Medulla oblongata (tissue), 1 donor: ENCODE results near the gene STRIP1.

Experiments used
- DNase-seq: peaks from one replicate; pipeline ENCODE4 v3.0.0-alpha.2; 2015; ENCODE audit errors: extremely low spot score

Gene STRIP1

DNA sequence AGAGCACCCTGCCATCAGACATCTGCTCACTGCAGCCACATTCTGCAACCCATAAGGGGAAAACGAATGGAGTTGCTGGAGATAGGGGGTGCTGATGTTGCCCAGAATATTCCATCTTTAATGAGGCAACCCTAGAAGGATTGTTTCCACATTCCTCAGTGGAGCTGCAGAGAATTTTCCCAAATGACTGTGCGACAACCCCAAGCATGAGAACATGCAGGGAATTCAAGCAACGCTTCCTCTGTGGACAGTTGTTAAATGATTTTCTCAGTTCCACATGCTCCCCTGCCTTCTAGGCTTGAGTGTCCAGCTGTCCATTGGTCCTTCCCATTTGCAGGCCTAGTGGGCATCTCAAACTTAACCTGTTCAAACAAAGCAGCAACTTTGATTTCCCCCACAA is 57.4 kb downstream of the STRIP1 start:
- DNase-seq = no peak

DNA sequence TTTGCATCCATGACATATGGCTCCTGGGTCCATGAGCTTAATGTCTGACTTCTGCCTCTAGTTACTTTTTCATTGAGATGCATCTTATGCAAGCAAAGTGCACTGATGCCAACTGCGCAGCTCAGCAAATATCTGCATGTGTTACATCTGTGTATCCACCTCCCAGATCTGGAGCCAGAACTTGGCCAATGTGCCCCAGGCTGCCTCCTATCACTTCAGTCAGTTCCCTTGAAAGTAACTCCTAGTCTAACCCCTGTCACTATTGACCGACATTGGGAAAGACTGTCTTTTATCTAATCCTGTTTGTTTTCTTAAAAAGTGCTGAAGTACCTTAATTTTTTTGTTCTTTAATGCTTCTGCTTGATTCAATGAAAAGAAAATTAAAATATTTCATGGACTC is 58.6 kb downstream of the STRIP1 start:
- DNase-seq = no peak

DNA sequence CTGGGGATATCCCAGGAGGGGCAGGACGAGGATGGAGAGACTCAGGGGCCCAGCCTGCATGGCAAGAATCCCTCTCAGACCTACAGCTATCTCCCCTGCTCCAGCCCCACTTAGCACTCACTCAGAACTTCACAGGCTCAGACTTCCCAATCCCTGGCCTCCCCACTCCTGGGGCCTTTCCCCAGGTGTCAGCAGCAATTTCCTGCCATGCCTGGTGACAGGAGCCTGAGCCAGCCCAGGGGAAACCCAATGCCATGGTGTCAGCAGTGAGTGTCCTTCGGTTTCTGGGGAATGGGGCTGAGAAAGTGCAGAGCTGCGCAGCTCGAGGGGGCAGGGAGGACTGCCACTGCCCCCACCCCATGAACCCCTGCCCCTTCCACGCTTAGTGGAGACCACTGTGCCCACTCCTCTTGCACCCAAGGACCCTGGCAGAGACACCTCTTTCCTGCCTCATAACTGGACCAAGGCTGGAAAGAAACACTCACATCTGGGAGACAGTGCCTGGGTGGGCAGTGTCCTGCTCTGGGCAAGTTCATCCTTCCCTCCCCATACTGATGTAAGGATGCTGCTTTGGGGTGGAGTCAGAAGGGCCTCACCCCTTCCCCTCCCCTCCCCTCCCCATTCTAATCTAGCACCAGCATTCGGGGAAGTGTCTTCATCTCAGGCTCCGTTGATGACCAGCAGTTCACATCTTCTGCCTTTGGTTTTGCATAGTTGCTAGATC is 60.7 kb downstream of the STRIP1 start:
- DNase-seq = no peak

DNA sequence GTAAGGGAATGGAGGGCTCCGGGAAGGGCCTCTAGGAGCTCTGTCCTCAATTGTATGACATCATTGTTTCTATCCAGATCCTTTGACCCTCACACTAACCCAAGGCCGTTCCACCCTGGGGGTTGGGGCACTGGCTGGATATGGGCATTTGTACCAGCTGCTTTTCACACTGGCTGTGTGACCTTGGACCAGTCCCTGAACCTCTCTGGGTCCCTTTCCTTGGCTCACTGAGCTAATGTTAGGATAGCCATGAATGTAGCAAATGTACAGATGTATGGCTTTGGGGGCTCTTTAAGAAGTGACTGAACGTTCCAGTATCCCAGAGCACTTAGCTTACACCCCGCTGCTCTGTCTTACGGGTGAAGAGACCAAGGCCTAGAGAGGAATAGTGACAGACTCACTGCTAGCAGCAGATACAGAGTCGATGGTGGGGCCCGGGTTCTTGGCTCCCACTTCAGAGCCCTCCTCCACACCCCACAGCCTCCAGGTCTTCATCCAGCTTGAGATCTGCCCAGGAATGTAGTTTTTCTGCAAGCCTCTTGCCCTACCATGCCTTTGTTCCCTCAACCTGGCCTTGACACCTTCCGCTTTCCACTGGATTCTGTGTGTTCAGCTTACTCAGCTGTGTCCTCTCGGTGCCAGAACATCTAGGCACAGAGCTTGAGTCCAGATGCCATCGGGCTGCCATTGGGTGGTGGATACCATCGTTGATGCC is 63.2 kb downstream of the STRIP1 start:
- no peak for DNase-seq

DNA sequence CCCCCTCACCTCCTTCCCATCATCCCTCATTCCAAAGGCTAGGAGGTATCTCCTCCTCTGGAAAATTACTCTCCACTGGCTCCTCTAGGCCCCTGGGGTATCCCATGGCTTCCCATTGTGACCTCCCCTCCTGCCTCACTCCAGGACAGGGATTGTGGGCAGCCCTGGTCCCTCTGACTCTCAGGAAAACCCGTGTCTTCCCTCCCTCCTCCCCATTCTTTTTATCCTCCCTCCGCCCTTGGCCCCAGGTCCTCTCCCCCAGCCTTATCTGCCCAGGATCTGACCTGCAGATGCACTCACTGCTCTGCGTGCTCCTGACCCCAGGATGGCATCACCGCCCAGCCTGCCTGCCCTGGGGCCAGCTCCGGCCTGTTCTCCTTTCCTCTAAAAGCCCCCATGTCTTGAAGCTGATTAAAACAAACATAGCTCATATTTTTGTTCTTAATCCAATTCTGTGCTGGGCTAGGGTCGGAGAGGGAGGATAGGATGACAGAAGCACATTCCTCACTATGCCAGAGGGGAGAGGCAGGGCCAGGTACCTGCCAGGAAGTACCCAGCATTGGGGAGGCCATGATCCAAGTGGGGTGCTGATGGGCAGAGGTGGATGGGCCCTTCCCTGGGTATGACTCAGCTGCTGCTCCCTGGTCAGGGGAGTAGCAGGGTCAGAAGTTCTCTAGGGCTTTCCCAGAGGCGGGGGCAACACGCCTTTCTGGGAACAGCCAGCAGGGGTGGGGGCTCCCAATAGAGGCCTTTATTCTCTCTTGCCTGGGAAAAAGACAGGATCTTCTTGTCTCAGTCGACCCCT is 64.0 kb downstream of the STRIP1 start:
- DNase-seq = no peak

DNA sequence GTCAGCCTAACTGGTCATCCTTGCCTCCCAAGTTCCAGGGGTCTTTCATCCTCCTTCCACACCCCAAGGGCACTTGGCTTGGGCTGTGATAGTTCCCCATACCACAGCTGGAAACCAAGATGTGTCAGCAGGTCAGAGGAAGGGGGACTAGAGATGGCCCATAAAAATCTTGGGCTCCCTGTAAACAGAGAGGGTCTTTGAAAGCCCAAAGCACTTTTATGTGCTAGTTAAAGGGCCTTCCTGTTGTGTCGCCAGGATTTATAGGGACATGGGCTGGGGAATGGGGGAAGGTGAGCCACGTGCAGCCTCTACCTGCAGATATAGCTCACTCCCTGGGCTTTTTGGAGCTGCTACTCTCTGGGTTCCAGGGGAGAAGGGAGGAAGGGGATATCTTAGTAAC is 65.9 kb downstream of the STRIP1 start:
- no peak for DNase-seq

DNA sequence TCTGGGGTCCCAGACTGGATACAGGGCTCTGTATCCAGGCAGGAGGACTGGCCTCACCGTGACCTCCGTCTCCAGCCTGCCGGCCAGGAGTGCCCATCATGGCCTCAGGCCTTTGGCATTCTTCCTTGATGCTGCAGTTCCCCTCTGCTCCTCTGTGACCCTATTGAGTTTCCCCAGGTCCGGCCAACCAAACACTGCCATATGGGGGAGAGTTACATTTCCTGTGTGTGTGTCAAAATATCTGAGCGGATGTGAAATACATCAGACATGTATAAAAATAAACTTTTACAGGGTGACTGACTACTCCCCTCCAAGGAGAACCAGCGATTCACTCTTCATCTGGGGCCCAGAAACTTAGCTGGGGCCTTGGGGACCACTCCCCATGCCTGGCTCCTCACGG is 67.7 kb downstream of the STRIP1 start:
- DNase-seq = no peak
